Measurements from ENCODE around the gene PRDM16.

Gene PRDM16

GRCh38 chr1:3337798-3338724, 269.1 kb downstream of the PRDM16 start:
- Histone ChIP-seq H3K14ac (ENCODE audit: low read length in 2 of 2) (no peak overlapping the region), H2BK12ac (ENCODE audit: low read length in 2 of 2) (no peak overlapping the region), H2AFZ (ENCODE audit: low read depth, low read length) (no peak overlapping the region), H4K91ac (ENCODE audit: low read length) (no peak overlapping the region), H3K36me3 (ENCODE audit: control insufficient read depth in 1 of 2, insufficient read depth in 2 of 2, low read depth in 1 of 2, low read length in 2 of 2) (no peaks in the 10 kb centered on the region), H3K79me1 (replicated peaks; ENCODE audit: low read length, poor library complexity, severe bottlenecking) (no peaks in the 10 kb centered on the region), H3K4me3 (ENCODE audit: insufficient read depth in 1 of 2, low read depth in 1 of 2, low read length in 2 of 2) (no peak overlapping the region), H3K4me2 (ENCODE audit: low read length, poor library complexity, severe bottlenecking) (no peak overlapping the region), H3K4ac (ENCODE audit: low read depth in 1 of 2, low read length in 2 of 2) (no peak overlapping the region), H2AK5ac (ENCODE audit: low read length, severe bottlenecking) (no peak overlapping the region), H3K4me1 (ENCODE audit: control insufficient read depth, insufficient read depth, low read depth, low read length) (no peaks in the 10 kb centered on the region), H2BK15ac (ENCODE audit: low read depth, poor library complexity, severe bottlenecking) (no peak overlapping the region), H3K27ac (ENCODE audit: low read length, poor library complexity, severe bottlenecking) (no peak overlapping the region), H3K9ac (ENCODE audit: low read length) (no peak overlapping the region), H3K27me3 (ENCODE audit: control insufficient read depth in 1 of 2, insufficient read depth in 1 of 2, low read length in 2 of 2) (peaks cover 2 to 76% of the 10 kb centered on the region in 2 experiments), H3K23ac (ENCODE audit: low read length in 2 of 2) (no peak overlapping the region), H3K18ac (ENCODE audit: low read depth in 1 of 2, low read length in 2 of 2) (no peak overlapping the region), H2BK5ac (ENCODE audit: low read depth, low read length, poor library complexity, severe bottlenecking) (no peak overlapping the region), H2BK120ac (ENCODE audit: low read depth, low read length) (no peak overlapping the region), H3K9me3 (ENCODE audit: control insufficient read depth, low read length) (peaks cover 7% of the 10 kb centered on the region), H4K8ac (ENCODE audit: low read length) (no peak overlapping the region)
- WGBS, result 85% methylated on average over 18 of the region's 18 CpGs
- no peak for DNase-seq

- no peak overlapping the region for H2BK15ac ChIP-seq (ENCODE audit: low read depth, poor library complexity, severe bottlenecking)
- H2AFZ ChIP-seq (ENCODE audit: low read depth, low read length), result no peak overlapping the region
- H3K36me3 ChIP-seq (ENCODE audit: control insufficient read depth in 1 of 2, insufficient read depth in 2 of 2, low read depth in 1 of 2, low read length in 2 of 2), result no peaks in the 10 kb centered on the region
- no peak overlapping the region for H3K14ac ChIP-seq (ENCODE audit: low read length in 2 of 2)
- no peak overlapping the region for H3K4me3 ChIP-seq (ENCODE audit: insufficient read depth in 1 of 2, low read depth in 1 of 2, low read length in 2 of 2)
- H3K27me3 ChIP-seq (ENCODE audit: control insufficient read depth in 1 of 2, insufficient read depth in 1 of 2, low read length in 2 of 2), result peaks cover 0 to 71% of the 10 kb centered on the region in 2 experiments
- H3K79me1 ChIP-seq (replicated peaks; ENCODE audit: low read length, poor library complexity, severe bottlenecking), result no peaks in the 10 kb centered on the region
- no peak overlapping the region for H2BK12ac ChIP-seq (ENCODE audit: low read length in 2 of 2)
- no peak overlapping the region for H3K9ac ChIP-seq (ENCODE audit: low read length)
- H3K4ac ChIP-seq (ENCODE audit: low read depth in 1 of 2, low read length in 2 of 2), result no peak overlapping the region
- H3K4me1 ChIP-seq (ENCODE audit: control insufficient read depth, insufficient read depth, low read depth, low read length), result no peaks in the 10 kb centered on the region
- H3K4me2 ChIP-seq (ENCODE audit: low read length, poor library complexity, severe bottlenecking), result no peak overlapping the region
- DNase-seq, result no peak
- no peak overlapping the region for H4K8ac ChIP-seq (ENCODE audit: low read length)
- 49% methylated on average over 4 of the region's 4 CpGs for WGBS
- H2AK5ac ChIP-seq (ENCODE audit: low read length, severe bottlenecking), result no peak overlapping the region
- no peak overlapping the region for H3K27ac ChIP-seq (ENCODE audit: low read length, poor library complexity, severe bottlenecking)
- no peak overlapping the region for H2BK5ac ChIP-seq (ENCODE audit: low read depth, low read length, poor library complexity, severe bottlenecking)
- H3K18ac ChIP-seq (ENCODE audit: low read depth in 1 of 2, low read length in 2 of 2), result no peak overlapping the region
- no peak overlapping the region for H4K91ac ChIP-seq (ENCODE audit: low read length)
- no peak overlapping the region for H2BK120ac ChIP-seq (ENCODE audit: low read depth, low read length)
- peaks cover 8% of the 10 kb centered on the region for H3K9me3 ChIP-seq (ENCODE audit: control insufficient read depth, low read length)
- no peak overlapping the region for H3K23ac ChIP-seq (ENCODE audit: low read length in 2 of 2)
Measured at GRCh38 chr1:3338725-3339070, 269.7 kb downstream of the PRDM16 start.

DNA sequence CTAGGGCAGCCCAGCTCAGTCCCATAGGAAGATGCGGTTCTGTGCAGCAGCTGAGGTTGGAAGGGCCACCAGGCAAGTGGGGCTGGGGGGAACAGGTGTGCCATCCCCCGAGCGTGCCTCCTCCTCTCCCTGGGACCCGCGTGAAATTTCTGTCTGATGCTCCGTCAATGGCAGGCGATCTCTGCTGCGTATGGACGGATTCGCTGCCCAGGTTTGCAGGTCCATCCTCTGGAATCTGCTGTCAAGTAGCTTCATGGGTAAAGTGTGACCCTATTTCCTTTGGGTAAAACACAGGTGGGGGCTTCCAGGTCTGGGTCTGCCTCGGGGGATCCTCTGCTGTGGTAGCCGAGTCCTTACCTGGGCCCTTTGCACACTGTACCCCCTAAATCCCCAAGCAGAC, 270.9 kb downstream of the PRDM16 start:
- H3K27ac ChIP-seq (ENCODE audit: low read length, poor library complexity, severe bottlenecking), result no peak overlapping the region
- no peak overlapping the region for H2AFZ ChIP-seq (ENCODE audit: low read depth, low read length)
- H3K36me3 ChIP-seq (ENCODE audit: control insufficient read depth in 1 of 2, insufficient read depth in 2 of 2, low read depth in 1 of 2, low read length in 2 of 2), result no peaks in the 10 kb centered on the region
- no peak overlapping the region for H2BK5ac ChIP-seq (ENCODE audit: low read depth, low read length, poor library complexity, severe bottlenecking)
- no peak overlapping the region for H3K4ac ChIP-seq (ENCODE audit: low read depth in 1 of 2, low read length in 2 of 2)
- H2BK12ac ChIP-seq (ENCODE audit: low read length in 2 of 2), result no peak overlapping the region
- H3K4me3 ChIP-seq (ENCODE audit: insufficient read depth in 1 of 2, low read depth in 1 of 2, low read length in 2 of 2), result no peak overlapping the region
- no peak overlapping the region for H2BK15ac ChIP-seq (ENCODE audit: low read depth, poor library complexity, severe bottlenecking)
- H3K23ac ChIP-seq (ENCODE audit: low read length in 2 of 2), result no peak overlapping the region
- no peak for DNase-seq
- H2BK120ac ChIP-seq (ENCODE audit: low read depth, low read length), result no peak overlapping the region
- 93% methylated on average over 12 of the region's 12 CpGs for WGBS
- no peak overlapping the region for H4K8ac ChIP-seq (ENCODE audit: low read length)
- H2AK5ac ChIP-seq (ENCODE audit: low read length, severe bottlenecking), result no peak overlapping the region
- H3K4me1 ChIP-seq (ENCODE audit: control insufficient read depth, insufficient read depth, low read depth, low read length), result no peaks in the 10 kb centered on the region
- no peak overlapping the region for H4K91ac ChIP-seq (ENCODE audit: low read length)
- H3K9ac ChIP-seq (ENCODE audit: low read length), result no peak overlapping the region
- no peak overlapping the region for H3K18ac ChIP-seq (ENCODE audit: low read depth in 1 of 2, low read length in 2 of 2)
- H3K79me1 ChIP-seq (replicated peaks; ENCODE audit: low read length, poor library complexity, severe bottlenecking), result no peaks in the 10 kb centered on the region
- H3K4me2 ChIP-seq (ENCODE audit: low read length, poor library complexity, severe bottlenecking), result no peak overlapping the region
- H3K9me3 ChIP-seq (ENCODE audit: control insufficient read depth, low read length), result peaks cover 18% of the 10 kb centered on the region
- H3K27me3 ChIP-seq (ENCODE audit: control insufficient read depth in 1 of 2, insufficient read depth in 1 of 2, low read length in 2 of 2), result peaks cover 0 to 60% of the 10 kb centered on the region in 2 experiments
- no peak overlapping the region for H3K14ac ChIP-seq (ENCODE audit: low read length in 2 of 2)

- Histone ChIP-seq H3K27ac (ENCODE audit: low read length, poor library complexity, severe bottlenecking) (no peak overlapping the region), H3K23ac (ENCODE audit: low read length in 2 of 2) (no peak overlapping the region), H3K79me1 (replicated peaks; ENCODE audit: low read length, poor library complexity, severe bottlenecking) (no peaks in the 10 kb centered on the region), H3K14ac (ENCODE audit: low read length in 2 of 2) (no peak overlapping the region), H3K27me3 (ENCODE audit: control insufficient read depth in 1 of 2, insufficient read depth in 1 of 2, low read length in 2 of 2) (peaks cover 0 to 51% of the 10 kb centered on the region in 2 experiments), H3K9me3 (ENCODE audit: control insufficient read depth, low read length) (peaks cover 18% of the 10 kb centered on the region), H2AK5ac (ENCODE audit: low read length, severe bottlenecking) (no peak overlapping the region), H2BK5ac (ENCODE audit: low read depth, low read length, poor library complexity, severe bottlenecking) (no peak overlapping the region), H2AFZ (ENCODE audit: low read depth, low read length) (no peak overlapping the region), H3K36me3 (ENCODE audit: control insufficient read depth in 1 of 2, insufficient read depth in 2 of 2, low read depth in 1 of 2, low read length in 2 of 2) (no peaks in the 10 kb centered on the region), H2BK120ac (ENCODE audit: low read depth, low read length) (no peak overlapping the region), H3K4me2 (ENCODE audit: low read length, poor library complexity, severe bottlenecking) (no peak overlapping the region), H3K18ac (ENCODE audit: low read depth in 1 of 2, low read length in 2 of 2) (no peak overlapping the region), H4K8ac (ENCODE audit: low read length) (no peak overlapping the region), H4K91ac (ENCODE audit: low read length) (no peak overlapping the region), H3K9ac (ENCODE audit: low read length) (no peak overlapping the region), H2BK12ac (ENCODE audit: low read length in 2 of 2) (no peak overlapping the region), H3K4ac (ENCODE audit: low read depth in 1 of 2, low read length in 2 of 2) (no peak overlapping the region), H3K4me1 (ENCODE audit: control insufficient read depth, insufficient read depth, low read depth, low read length) (no peaks in the 10 kb centered on the region), H3K4me3 (ENCODE audit: insufficient read depth in 1 of 2, low read depth in 1 of 2, low read length in 2 of 2) (no peak overlapping the region), H2BK15ac (ENCODE audit: low read depth, poor library complexity, severe bottlenecking) (no peak overlapping the region)
- WGBS, result 75% methylated on average over 17 of the region's 17 CpGs
- no peak for DNase-seq
Measured at GRCh38 chr1:3340548-3341235, 271.7 kb downstream of the PRDM16 start.
